Neural crest cell (in vitro differentiated cells): ENCODE measurements around the gene COL24A1. TPM values are rescaled to one million over a fixed set of nuclear protein-coding genes. Genes with fewer than 3 reads are reported as not detected.

ENCODE experiments used
- DNase-seq: peaks from one replicate; pipeline ENCODE4 v3.0.0; 2021; ENCODE audit warnings: low read depth, mixed read lengths, low spot score
- H3K27ac Mint-ChIP-seq: one replicate; pipeline ENCODE4 v1.8.0; 2021; ENCODE audit warnings: mild to moderate bottlenecking, mixed read lengths; ENCODE audit not compliant: unreplicated experiment
- H3K27me3 Mint-ChIP-seq: 2 replicates; pipeline ENCODE4 v1.8.0; 2021; ENCODE audit warnings: low read depth, mild to moderate bottlenecking, mixed read lengths
- H3K36me3 Mint-ChIP-seq: 2 replicates; pipeline ENCODE4 v1.8.0; 2021; ENCODE audit warnings: low read depth, mild to moderate bottlenecking, mixed read lengths
- H3K4me1 Mint-ChIP-seq: 2 replicates; pipeline ENCODE4 v1.8.0; 2021; ENCODE audit warnings: mixed read lengths
- H3K4me3 Mint-ChIP-seq: one replicate; pipeline ENCODE4 v1.8.0; 2021; ENCODE audit warnings: mild to moderate bottlenecking, mixed read lengths
- H3K9me3 Mint-ChIP-seq: 2 replicates; pipeline ENCODE4 v1.8.0; 2021; ENCODE audit warnings: mixed read lengths
- total RNA-seq: library from RNA; stranded (reverse); gene quantifications from 2 replicates; pipeline ENCODE4 v1.2.1, GENCODE V29; 2021
- TF ChIP-seq, protein P1 (sequence below): fragments of 200-600 bp; sonication (generic); conservative IDR thresholded peaks from 2 replicates; pipeline ENCODE4 v1.5.0; 2021; ENCODE audit warnings: antibody characterized with exemption, mild to moderate bottlenecking

Gene COL24A1
- total RNA-seq, 1 donor from 2014 or later, result 0.35 TPM

GRCh38 chr1:86101616-86102015 is 55.0 kb downstream of the COL24A1 start:
- no peak for DNase-seq
- H3K36me3 Mint-ChIP-seq, result no peaks in the 10 kb centered on the region
- peaks cover 8% of the 10 kb centered on the region for H3K27me3 Mint-ChIP-seq
- no peaks in the 10 kb centered on the region for H3K4me1 Mint-ChIP-seq
- H3K27ac Mint-ChIP-seq, result no peak overlapping the region
- TF ChIP-seq, protein P1, sequence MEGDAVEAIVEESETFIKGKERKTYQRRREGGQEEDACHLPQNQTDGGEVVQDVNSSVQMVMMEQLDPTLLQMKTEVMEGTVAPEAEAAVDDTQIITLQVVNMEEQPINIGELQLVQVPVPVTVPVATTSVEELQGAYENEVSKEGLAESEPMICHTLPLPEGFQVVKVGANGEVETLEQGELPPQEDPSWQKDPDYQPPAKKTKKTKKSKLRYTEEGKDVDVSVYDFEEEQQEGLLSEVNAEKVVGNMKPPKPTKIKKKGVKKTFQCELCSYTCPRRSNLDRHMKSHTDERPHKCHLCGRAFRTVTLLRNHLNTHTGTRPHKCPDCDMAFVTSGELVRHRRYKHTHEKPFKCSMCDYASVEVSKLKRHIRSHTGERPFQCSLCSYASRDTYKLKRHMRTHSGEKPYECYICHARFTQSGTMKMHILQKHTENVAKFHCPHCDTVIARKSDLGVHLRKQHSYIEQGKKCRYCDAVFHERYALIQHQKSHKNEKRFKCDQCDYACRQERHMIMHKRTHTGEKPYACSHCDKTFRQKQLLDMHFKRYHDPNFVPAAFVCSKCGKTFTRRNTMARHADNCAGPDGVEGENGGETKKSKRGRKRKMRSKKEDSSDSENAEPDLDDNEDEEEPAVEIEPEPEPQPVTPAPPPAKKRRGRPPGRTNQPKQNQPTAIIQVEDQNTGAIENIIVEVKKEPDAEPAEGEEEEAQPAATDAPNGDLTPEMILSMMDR, result no peak
- H3K9me3 Mint-ChIP-seq, result peaks cover 9% of the 10 kb centered on the region
- no peak overlapping the region for H3K4me3 Mint-ChIP-seq

DNA sequence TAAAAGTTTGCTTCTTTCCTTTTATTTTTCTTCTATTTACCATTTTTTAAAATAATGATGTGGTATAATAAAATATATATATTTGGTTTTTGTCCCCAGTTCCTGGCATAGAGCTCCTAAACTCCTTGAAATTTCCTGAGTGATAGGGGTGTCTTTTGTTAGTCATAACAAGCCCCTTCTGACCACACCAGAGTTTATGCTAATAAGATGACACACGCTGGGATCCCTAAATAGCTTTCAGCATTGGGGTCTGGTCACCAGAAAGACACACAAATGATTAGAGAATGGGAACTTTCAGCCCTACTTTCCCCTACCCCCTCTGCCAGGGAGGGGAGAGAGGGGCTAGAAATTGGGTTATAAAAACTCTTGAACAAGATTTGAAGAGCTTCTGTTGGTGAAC is 56.2 kb downstream of the COL24A1 start:
- peaks cover 11% of the 10 kb centered on the region for H3K27me3 Mint-ChIP-seq
- H3K27ac Mint-ChIP-seq, result no peak overlapping the region
- TF ChIP-seq, protein P1, result no peak
- no peak for DNase-seq
- H3K4me3 Mint-ChIP-seq, result no peak overlapping the region
- peaks cover 9% of the 10 kb centered on the region for H3K9me3 Mint-ChIP-seq
- no peaks in the 10 kb centered on the region for H3K36me3 Mint-ChIP-seq
- H3K4me1 Mint-ChIP-seq, result no peaks in the 10 kb centered on the region

DNA sequence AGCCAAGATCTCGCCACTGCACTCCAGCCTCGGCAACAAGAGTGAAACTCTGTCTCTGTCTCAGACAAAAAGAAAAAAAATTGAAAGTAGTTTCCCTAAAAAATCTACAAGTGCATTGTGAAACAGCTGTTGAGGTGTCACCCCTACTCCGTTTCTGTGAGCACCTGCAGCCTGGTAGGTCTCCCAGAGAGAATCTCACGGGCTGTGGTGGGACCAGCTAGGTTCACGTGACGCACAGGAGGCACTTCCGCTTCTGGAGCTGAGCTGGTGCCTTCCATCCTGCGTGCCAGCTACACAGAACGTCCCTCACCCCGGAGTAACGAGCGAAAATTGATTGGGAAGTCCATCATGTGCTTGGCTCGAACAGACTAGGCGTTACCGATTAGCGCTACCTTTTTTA is 66.8 kb downstream of the COL24A1 start:
- DNase-seq, result no peak
- Mint-ChIP-seq H3K4me1 (no peaks in the 10 kb centered on the region), H3K36me3 (no peaks in the 10 kb centered on the region), H3K4me3 (no peak overlapping the region), H3K27ac (no peak overlapping the region), H3K27me3 (peaks cover 3% of the 10 kb centered on the region), H3K9me3 (peaks cover 7% of the 10 kb centered on the region)
- TF ChIP-seq, protein P1, result no peak

DNA sequence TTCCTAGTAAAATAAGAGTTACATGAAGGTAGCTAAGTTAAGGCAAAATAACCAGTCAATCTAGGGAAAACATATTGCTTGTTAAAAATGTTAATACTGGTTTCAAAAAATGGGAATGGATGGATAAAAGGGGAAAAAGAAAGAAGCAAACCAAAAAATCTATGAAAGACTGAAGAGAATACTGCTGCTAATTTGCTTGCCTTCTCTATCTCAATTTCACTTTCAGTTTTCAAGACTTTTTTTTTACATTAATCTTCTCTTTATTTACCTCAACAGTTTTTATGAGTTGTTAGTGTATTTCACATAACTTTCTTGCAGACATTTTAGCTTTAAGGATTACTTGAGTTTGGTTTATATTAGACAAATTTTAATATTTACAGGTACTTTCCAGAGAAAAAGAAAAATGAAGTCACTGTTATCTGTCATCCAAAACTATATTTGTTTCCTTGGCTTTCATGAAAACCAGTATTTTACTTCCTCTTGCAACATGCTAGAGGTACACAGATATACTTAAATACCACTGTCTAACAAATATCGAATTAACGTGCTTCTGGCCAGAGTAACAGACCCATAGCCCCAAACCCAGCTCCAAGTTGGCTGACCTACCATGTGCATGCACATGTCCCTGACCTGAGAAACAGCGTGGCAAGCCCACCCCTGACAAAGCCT is 70.7 kb downstream of the COL24A1 start:
- Mint-ChIP-seq H3K9me3 (no peaks in the 10 kb centered on the region), H3K27me3 (peaks cover 3% of the 10 kb centered on the region), H3K27ac (peak overlapping the region; percentile 64), H3K36me3 (no peaks in the 10 kb centered on the region), H3K4me3 (no peak overlapping the region), H3K4me1 (no peaks in the 10 kb centered on the region)
- DNase-seq, result no peak
- TF ChIP-seq, protein P1, result no peak

DNA sequence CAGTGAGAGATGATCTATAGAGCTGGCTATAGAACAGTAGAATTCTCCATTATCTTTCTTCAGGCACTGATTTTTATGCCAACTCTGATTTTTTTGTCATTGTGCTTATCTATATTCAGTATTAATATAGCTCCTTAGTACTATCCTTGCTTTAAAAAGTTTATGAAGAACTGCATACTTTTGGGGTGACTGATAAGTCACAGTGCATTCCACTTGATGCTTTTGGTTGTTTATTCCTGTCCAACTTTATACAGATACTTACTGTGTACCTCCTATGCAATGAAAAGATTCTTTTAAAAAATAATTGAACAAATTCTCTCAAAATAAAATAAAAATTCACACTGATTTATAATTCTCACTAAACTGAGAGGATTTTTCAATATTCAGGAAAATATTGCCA is 71.6 kb downstream of the COL24A1 start:
- DNase-seq, result no peak
- no peaks in the 10 kb centered on the region for H3K36me3 Mint-ChIP-seq
- H3K9me3 Mint-ChIP-seq, result no peaks in the 10 kb centered on the region
- TF ChIP-seq, protein P1, result no peak
- H3K4me1 Mint-ChIP-seq, result no peaks in the 10 kb centered on the region
- H3K4me3 Mint-ChIP-seq, result no peak overlapping the region
- no peak overlapping the region for H3K27ac Mint-ChIP-seq
- peaks cover 3% of the 10 kb centered on the region for H3K27me3 Mint-ChIP-seq
